Activated CD4-positive, alpha-beta T cell treated with anti-CD3 and anti-CD28 coated beads, Interleukin-2, amount 50 U/mL, for 16 hours (primary cell): ENCODE measurements around the gene WIPF2.
A peak's percentile ranks its signal among the peaks of the same experiment; 100 is the strongest.

ENCODE experiments used
- DNase-seq: peaks from one replicate; pipeline ENCODE4 v3.0.0-alpha.2; 2020

WIPF2 gene, protein sequence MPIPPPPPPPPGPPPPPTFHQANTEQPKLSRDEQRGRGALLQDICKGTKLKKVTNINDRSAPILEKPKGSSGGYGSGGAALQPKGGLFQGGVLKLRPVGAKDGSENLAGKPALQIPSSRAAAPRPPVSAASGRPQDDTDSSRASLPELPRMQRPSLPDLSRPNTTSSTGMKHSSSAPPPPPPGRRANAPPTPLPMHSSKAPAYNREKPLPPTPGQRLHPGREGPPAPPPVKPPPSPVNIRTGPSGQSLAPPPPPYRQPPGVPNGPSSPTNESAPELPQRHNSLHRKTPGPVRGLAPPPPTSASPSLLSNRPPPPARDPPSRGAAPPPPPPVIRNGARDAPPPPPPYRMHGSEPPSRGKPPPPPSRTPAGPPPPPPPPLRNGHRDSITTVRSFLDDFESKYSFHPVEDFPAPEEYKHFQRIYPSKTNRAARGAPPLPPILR

DNA sequence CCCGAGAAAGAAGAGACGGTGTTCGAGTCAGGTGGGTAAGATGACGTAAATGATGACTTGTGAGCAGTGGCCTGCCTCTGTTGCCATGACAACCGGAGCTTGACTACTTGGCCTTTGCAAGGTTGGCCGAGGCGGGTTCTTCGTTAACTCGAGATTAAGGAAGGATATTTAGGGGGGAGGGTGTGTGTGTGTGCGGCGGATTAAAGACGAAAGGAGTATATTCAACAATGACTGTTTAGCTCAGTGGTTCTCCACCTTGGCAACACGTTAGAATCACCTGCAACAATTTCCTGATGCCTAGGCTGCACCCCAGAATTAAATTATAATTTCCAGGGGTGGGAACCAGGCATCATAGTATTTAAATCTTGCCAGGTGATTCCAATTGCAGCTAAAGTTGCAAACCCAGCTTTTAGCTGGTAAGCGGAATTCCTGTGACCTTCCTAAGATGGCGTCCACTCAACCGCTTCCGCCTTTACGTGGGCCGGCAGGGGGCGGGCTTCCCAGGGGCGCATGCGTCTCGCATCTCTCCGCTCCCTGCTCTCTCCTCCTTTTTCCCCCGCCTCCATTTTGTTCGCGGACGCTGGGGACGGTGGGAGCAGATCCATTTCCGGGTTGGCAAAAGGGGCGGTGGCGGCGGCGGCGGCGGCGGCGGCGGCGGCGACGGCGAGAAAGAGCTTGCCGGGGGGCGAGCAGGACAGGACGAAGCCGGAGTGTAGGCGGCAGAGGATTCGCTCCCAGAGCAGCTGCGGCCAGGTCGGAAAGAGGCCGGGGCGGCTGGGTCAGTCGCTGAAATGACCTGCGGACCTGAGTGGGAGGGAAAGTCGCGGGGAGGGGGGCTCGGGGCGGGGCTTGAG lies at the start of gene WIPF2:
TSS of gene WIPF2 (plus strand) at position 565 of the 854 bp plus-strand sequence. CDS start 37,156 bp downstream, outside the sequence.
- peak; percentile 98 for DNase-seq

DNA sequence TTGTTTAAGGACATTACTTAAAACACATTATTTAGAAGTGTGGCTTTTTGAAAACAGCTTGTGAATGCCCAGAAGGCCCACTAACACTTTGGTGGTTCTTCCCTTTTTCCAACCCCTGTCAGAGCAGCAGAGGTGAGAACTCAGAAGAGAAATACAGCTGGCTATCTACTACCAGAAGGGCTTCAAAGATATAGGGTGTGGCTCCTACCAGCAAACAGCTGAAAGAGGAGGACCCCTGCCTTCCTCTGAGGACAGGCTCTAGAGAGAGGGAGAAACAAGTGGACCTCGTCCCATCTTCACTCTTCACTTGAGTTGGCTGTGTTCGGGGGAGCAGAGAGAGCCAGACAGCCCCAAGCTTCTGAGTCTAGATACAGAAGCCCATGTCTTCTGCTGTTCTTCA lies 48.8 kb upstream of the WIPF2 start:
- DNase-seq = no peak

DNA sequence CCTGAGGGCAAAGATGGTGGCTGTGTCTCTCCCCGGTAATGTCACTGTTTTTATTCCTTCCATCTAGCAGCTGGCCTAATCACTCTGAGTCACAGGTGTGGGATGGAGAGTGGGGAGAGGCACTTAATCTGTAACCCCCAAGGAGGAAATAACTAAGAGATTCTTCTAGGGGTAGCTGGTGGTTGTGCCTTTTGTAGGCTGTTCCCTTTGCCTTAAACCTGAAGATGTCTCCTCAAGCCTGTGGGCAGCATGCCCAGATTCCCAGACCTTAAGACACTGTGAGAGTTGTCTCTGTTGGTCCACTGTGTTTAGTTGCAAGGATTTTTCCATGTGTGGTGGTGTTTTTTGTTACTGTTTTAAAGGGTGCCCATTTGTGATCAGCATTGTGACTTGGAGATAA lies 47.4 kb upstream of the WIPF2 start:
- no peak for DNase-seq

DNA sequence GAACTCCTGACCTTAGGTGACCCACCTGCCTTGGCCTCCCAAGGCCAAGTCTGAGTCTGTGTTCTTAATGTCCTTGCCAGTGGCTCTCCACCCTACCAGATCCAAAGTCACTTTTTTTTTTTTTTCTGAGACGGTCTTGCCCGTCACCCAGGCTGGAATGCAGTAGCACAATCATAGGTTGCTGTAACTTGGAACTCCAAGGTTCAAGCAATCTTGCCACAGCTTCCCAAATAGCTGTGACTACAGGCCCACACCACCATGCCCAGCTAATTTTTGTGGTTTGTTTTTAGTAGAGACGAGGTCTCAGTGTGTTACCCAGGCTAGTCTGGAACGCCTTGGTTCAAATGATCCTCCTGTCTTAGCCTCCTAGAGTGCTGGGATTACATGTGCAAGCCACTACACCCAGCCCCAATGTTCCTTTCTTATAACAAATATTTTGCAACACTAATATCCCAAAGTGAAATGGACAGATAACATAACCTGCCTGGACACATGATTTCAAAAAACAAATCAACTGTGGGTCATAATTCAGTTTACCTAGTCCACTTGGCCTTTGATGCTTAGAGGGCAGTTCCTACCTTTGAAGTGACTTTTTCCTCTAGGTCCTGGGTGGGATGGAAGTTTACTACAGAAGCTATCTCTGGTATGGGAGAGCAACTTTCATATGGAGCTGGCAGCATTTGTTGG lies 45.9 kb upstream of the WIPF2 start:
- no peak for DNase-seq

DNA sequence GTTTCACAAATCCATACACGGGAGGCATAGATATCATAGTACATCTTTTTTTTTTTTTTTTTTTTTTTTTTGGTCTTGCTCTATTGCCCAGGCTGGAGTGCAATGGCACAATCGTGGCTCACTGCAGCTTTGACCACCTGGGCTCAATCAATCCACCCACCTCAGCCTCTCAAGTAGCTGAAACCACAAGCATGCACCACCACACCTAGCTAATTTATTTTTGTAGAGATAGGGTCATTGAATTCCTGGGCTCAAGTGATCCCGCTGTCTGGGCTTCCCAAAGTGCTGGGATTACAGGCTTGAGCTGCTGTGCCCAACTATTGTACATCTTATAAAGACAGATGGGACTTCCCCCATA lies 45.3 kb upstream of the WIPF2 start:
- DNase-seq = no peak

DNA sequence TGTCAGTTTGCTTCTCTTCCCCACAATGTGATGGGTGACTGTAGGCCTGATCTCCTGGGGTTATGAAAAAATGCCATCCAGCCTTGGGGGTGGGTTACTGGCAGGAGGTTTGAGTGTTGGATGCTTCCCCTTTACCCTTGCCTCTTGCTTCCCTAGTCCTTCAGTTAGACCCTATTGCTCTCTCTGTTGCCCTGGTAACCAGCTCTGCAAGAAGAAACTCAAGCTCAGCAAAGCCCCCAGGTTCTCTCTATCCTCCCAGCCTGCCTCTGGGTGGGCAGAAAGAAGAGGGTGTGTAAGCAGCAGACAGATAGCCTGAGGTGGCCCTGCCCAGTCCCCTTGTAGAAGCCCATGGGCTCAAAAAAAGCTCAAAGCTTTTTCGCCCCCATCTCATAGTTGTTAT lies 44.6 kb upstream of the WIPF2 start:
- DNase-seq = no peak

DNA sequence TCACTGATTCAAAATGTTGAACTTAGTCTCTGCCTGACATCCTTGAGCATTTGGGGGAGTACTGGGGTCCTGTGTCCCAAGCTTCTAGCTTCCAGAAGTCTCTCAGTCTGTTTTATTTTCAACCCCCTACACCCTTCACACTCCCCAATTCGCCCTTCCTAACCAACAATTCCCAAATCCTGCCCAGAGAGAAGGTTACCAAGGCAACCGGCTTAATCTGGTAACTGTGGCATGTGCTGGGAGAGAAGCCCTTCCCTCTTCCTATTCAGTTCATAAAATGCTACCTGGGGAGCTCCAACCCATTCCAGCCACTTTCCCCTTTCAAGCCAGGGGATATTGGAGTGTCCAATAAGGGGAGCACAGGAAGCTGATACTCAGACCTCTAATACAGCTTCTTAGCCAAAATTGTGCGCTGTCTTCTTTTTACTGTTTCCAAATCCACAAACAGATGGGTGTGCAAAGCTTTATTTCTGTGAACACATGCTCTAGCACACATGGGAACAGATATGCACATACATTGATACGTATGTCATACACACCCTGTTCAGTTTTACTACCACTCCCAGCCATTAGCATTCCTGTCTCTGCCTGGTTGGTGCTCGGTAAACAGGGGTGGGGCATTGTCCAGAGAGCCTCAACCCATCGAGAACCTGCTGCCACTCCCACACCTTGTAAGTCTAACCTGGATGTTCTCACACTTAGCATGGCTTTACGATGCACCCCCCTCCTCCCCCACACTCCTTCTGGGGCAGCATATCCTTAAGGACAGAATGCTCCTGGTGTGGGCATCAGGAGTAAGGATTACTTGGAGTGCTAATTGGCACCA lies 43.0 kb upstream of the WIPF2 start:
- DNase-seq = no peak

DNA sequence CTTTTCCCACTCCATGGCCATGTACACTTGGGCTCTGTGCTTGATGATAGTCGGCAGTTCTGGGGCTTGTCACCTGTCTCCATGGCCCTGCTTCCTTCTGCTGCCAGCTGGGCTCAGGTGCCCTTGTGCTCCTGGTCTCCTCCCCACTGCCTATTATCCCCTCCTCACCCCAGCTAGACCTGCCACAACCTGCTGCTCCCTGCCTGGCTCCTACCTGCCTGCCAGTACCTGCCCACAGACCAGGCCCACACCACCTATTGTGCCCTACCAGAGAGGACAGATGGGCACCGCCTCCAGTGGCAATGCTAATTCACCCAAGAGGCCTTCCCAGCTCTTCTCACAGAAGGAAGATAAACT lies 42.4 kb upstream of the WIPF2 start:
- DNase-seq = no peak

DNA sequence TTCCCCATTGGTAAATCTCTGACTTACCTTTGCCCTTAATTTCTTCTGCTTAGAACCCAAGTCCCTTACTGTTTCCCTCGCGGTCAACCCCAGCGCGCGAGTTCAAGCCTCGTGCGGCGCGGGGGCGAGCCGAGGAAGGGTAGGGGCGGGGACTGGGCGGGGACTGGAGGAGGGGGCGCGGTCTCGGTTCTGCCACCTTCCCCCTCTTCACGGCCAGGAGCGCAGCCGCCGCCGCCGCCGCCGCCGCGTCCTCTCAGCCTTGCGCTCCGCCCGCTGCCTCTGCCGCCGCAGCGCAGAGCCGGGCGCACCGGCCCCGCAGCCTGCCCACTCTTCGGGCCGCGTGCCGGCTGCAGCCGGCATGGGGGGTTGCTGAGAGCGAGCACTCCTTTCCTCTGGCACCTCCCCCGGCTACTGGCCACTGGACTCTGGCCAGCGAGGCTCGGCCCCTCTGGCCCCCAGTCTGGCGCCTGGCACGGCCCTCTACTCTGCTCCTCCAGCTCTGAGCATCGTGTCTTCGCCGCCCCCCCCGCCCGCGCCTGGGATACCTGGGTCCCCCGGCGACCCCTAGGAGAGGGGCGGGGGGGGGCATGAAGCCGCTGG lies 41.7 kb upstream of the WIPF2 start, which contains the start of gene RAPGEFL1:
TSS of gene RAPGEFL1 (plus strand) at position 196 of the 600 bp plus-strand sequence. CDS start at position 588, 392 bp downstream.
- DNase-seq = peak; percentile 80

DNA sequence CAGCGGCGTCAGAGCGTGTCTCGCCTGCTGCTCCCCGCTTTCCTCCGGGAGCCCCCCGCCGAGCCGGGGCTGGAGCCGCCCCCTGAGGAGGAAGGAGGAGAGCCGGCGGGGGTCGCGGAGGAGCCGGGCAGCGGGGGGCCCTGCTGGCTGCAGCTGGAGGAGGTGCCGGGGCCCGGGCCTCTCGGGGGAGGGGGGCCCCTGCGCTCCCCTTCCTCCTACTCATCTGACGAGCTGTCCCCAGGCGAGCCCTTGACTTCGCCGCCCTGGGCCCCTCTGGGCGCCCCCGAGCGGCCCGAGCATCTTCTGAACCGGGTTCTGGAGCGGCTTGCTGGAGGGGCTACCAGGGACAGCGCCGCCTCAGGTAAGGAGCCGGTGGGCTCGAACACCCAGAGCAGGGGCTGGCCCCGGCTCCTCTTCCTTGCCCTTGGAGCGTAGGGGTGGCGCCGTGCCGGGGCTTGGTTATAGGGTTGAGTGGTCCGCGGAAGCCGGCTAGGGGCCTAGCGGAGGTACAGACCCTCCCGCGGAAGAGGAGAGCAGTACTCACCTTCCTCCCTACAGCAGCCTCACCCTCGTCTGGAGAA lies 41.0 kb upstream of the WIPF2 start:
- DNase-seq = no peak

DNA sequence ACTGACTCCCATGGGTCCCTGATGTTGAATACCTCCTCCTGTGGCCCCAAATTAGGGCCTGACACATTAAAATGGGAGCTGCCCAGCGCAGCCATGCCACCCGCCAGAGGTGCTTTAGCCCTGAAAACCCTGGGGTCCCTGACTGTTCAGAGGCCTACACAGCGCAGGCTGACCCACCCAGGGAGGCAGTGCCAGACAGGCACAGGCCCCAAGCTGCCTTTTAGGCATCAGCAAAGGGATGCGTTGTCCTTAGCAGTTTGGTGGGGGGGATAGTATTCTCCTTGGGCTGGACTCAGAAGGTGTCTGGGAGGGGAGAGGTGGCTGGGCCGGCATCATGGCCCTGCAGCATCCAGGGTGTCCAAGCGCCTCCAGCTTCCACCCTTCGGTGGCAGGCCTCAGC lies 40.4 kb upstream of the WIPF2 start:
- no peak for DNase-seq

DNA sequence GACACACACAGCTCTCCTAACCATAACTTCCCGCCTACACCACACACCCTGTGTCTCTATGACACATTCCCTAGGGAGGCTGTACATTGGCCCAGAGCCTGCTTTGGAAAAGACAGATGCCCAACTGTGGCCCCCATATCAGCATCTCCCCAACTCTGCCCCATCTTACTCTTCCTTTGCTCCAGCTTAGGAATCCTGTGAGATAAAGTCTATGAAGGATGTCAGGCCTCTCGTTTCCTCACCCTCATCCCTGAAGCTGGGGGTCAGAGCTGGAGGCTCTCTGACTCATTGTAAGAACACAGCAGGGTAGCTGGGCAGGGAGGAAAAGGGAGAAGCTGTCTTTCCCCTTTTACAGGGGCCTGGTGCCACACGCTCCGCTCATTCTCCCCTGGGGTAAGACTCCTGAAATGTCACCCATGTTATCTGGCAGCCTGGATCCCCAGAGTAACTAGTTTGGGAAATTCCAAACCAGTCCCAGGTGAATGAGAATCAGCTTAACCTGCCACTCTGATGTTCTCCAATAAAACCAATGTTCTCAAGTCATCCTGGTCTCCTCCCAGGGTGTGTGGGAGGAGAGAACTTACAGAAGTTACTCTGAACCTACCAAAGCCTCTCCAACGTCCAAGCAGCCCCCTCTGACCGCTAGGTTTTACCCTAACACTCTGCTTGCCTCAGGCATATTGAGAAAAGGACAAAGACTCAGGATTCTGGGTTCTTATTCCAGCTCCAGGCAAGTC lies 39.0 kb upstream of the WIPF2 start:
- no peak for DNase-seq

DNA sequence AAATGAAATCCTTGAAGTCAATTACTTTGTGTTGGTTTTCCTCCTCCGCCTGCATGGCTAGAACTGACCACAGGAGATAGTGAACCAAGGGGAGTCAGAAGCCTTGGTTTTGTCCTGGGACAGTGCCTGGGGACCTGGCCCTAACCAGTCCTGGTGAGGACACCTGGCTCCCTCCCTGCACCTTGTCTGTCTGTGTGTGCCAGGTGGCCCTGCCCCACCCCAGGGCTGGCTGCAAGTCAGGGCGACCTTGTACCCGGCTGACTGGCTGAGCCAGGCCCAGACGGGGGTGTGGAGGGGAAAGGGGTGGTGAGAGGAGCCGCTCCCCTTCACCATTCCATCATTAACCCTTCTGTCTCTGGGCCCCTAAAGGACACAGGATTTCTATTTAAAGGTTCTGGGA lies 38.4 kb upstream of the WIPF2 start:
- no peak for DNase-seq

DNA sequence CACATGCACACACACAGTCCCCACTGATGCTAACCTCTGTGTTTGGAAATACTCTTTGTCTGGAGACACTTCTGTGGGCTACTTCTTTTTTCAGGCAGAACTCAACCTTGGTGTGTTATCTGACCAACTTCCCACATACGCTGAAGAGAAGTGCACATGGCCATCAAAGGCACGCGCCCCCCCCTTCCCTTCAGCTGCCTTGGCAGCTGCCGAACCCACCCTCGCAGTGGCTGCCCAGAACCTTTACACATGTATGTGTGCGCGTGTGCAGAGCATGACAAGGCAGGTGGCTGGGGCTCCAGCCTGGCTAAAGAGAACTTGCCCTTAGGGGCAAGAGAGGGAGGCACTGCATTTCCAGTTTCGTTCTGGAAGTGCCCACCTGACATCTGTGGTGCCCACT lies 37.9 kb upstream of the WIPF2 start:
- DNase-seq = no peak

DNA sequence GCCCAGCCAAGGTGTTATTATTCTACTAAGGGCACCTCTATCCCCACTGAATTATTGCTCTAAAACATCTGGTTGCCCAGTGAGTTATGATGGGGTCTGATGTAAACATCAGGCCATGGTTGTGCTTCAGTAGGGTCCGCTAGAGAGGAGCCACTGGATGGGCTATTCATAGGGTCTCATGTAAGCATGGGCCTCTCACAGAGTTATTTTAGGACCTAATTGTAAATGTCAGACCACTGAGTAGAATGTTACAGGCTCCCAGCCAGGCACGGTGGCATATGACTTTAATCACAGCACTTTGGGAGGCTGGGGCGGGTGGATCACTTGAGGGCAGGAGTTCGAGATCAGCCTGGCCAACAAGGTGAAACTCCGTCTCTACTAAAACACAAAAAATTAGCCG lies 36.5 kb upstream of the WIPF2 start:
- DNase-seq = no peak

DNA sequence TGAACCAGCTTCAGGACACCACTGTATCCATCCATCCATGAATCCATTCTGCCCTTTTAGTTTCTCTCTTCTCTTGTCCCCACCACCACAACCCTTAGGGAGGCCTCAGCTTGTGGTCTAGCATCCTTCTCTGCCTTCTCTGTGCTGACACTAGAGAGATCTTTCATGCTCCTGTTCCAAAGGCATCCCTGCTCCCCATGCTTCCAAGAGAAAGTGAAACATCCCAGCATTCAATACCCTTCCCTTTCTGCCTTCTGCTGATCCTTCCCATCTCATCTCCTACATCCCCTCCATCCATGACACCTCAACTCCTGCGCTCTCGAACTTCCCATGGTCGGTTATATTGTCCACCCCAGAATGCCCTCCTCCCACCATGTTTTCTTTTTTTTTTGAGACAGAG lies 31.9 kb upstream of the WIPF2 start:
- no peak for DNase-seq

DNA sequence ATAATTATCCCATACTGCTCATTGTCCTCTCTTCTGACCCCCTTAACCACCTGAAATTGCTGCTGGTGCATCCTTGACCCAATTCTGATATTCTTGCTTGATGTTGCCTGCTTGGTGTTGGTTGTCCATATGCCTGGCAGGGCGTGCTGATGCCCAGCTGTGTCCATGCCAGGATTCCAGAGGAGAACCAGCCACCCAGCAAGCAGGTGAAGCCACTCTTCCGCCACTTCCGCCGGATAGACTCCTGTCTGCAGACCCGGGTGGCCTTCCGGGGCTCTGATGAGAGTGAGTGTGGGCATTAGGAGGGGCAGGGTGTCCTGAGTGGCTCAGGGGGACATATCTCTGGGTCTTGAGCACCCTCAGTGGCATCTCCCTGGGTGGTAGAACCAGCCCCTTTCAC lies 30.4 kb upstream of the WIPF2 start:
- DNase-seq = no peak

DNA sequence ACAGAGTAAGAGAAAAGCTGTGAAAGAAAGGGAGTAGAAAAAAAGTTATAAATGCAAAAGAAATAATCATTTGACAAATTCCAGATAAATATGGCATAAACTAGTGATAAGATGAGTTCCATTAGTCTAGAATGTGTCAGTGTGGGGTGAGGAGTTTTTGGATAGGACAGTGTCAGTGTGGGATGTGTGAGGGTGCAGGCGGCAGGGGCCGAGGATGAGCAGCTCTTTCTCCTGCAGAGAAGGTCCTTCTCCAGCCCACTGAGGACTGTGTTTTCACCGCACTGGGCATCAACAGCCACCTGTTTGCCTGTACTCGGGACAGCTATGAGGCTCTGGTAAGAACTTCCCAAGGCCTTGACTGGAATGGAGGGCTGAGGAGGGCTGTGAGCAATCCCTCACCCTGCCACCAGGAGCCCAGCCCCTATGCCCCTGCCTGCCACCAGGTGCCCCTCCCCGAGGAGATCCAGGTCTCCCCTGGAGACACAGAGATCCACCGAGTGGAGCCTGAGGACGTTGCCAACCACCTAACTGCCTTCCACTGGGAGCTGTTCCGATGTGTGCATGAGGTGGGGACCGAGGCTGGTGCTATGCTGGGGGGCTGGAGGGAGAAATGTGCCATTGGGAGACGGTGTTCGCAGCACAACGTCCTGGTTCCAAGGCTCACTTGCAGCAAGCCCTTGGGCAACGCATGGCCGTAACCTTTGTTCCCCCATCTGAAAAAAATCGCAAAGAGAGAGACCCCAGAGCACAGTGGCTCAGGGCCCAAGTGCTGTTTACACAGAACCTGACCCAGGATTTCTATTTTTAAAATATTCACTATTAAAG lies 28.7 kb upstream of the WIPF2 start:
- DNase-seq = no peak

DNA sequence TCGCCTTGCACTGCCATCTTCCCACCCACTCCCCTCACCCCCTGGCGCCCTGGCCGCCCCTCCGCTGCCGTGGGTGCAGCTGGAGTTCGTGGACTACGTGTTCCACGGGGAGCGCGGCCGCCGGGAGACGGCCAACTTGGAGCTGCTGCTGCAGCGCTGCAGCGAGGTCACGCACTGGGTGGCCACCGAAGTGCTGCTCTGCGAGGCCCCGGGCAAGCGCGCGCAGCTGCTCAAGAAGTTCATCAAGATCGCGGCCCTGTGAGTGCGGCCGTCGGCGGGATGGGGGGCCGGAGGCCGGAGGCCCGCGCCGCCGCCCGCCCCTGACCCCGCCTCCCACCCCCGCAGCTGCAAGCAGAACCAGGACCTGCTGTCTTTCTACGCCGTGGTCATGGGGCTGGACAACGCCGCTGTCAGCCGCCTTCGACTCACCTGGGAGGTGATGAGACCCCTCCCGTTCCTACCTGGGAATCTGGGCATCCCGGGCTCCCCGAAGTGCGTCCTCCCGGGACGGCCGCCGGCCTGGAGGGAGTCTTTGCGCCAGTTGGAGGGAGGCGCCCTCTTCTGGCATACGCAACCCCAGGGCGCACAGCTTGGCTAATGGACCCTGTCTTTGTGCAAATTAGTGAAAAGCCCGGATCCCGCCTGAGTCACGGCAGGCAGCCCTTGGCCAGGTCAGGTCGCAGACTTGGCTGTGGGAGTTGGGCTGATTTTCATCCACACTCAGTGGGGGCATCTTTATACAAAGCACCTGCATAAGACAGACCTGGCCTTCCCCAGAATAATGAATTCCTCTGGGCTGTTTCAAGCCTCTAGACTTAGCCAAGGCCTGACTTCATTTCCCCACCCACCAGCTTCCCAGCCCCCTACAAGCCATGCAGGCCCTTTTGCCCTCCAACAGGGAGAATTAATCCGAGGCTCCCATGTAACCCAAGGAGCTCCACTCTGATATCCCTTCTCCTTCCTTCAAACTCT lies 27.6 kb upstream of the WIPF2 start:
- peak; percentile 64 for DNase-seq
